T-helper 17 cell (primary cell): ENCODE results near the gene KCMF1. TPM values are rescaled to one million over a fixed set of nuclear protein-coding genes. Genes with fewer than 3 reads are reported as not detected.

Source experiments
- ATAC-seq: fragments of 150-1000 bp; cut with Tn5 transposase; 2 replicates; pipeline ENCODE4 v1.10.0; 2021; ENCODE audit warnings: mild to moderate bottlenecking, moderate library complexity
- DNase-seq, 3 donors: peaks; one replicate each; pipeline versions ENCODE4 v3.0.0 to v3.0.0-alpha.2; 2020 to 2021
- H3K9me3 ChIP-seq: one replicate; pipeline ENCODE4 v1.7.0; 2013; ENCODE audit warnings: low read length, mild to moderate bottlenecking; ENCODE audit not compliant: control insufficient read depth, poor library complexity, severe bottlenecking
- H3K27ac Mint-ChIP-seq: one replicate; pipeline ENCODE4 v1.8.0; 2022; ENCODE audit warnings: mild to moderate bottlenecking, moderate library complexity, mixed read lengths
- H3K27me3 Mint-ChIP-seq: one replicate; pipeline ENCODE4 v1.8.0; 2022; ENCODE audit warnings: mixed read lengths
- H3K36me3 Mint-ChIP-seq: one replicate; pipeline ENCODE4 v1.8.0; 2022; ENCODE audit warnings: low read depth, mixed read lengths
- H3K4me1 Mint-ChIP-seq: one replicate; pipeline ENCODE4 v1.8.0; 2022; ENCODE audit warnings: mild to moderate bottlenecking, mixed read lengths
- H3K4me3 Mint-ChIP-seq: one replicate; pipeline ENCODE4 v1.8.0; 2022; ENCODE audit warnings: mild to moderate bottlenecking, moderate library complexity, mixed read lengths
- total RNA-seq, 4 donors: library from RNA in 2 of 4; stranded (reverse) in 2 of 4; gene quantifications; one replicate each; pipeline ENCODE4 v1.2.3 and lab custom pipeline; 2022 to 2026

The KCMF1 gene
- total RNA-seq, 2 donors from 2014 or later = 63.6 to 80.6 TPM

GRCh38 chr2:85095094-85095493 lies 124.1 kb downstream of the KCMF1 start:
- Mint-ChIP-seq H3K4me1 (no peaks in the 10 kb centered on the region), H3K36me3 (no peaks in the 10 kb centered on the region), H3K27ac (no peak overlapping the region), H3K4me3 (no peak overlapping the region), H3K27me3 (peaks cover 31% of the 10 kb centered on the region)
- DNase-seq (no peak), ATAC-seq (no peak)
- H3K9me3 ChIP-seq = no peaks in the 10 kb centered on the region

- Mint-ChIP-seq H3K36me3 (no peaks in the 10 kb centered on the region), H3K27me3 (peaks cover 21% of the 10 kb centered on the region), H3K27ac (no peak overlapping the region), H3K4me1 (no peaks in the 10 kb centered on the region), H3K4me3 (no peak overlapping the region)
- DNase-seq (no peak), ATAC-seq (no peak)
- no peaks in the 10 kb centered on the region for H3K9me3 ChIP-seq
Measured at GRCh38 chr2:85096616-85097015, 125.7 kb downstream of the KCMF1 start.

- Mint-ChIP-seq H3K4me1 (no peaks in the 10 kb centered on the region), H3K27me3 (no peaks in the 10 kb centered on the region), H3K4me3 (no peak overlapping the region), H3K27ac (no peak overlapping the region), H3K36me3 (no peaks in the 10 kb centered on the region)
- H3K9me3 ChIP-seq = no peaks in the 10 kb centered on the region
- DNase-seq (no peak), ATAC-seq (no peak)
Measured at GRCh38 chr2:85104228-85104627, 133.3 kb downstream of the KCMF1 start.

- Mint-ChIP-seq H3K4me1 (no peaks in the 10 kb centered on the region), H3K4me3 (no peak overlapping the region), H3K27me3 (no peaks in the 10 kb centered on the region), H3K27ac (no peak overlapping the region), H3K36me3 (no peaks in the 10 kb centered on the region)
- ATAC-seq (no peak), DNase-seq (no peak)
- H3K9me3 ChIP-seq = no peaks in the 10 kb centered on the region
Measured at GRCh38 chr2:85106489-85107180, 135.7 kb downstream of the KCMF1 start.

Other genes starting within 250 kb of the KCMF1 start
- 10 to 100 TPM; 60.5 to 93.7 TPM for gene TRABD2A, start 90.1 kb upstream of the KCMF1 start, total RNA-seq
- gene TMSB10, start 65.5 kb upstream of the KCMF1 start, total RNA-seq = 1,000 to 10,000 TPM; 1,429 to 1,736 TPM
- gene TCF7L1, start 162.2 kb downstream of the KCMF1 start, total RNA-seq = under 1 TPM in 1 of 2 donors, not detected in 1; 0.12 TPM